Ramos (cell line): Measurements from ENCODE around the gene TFCP2.

Experiments used
- in situ Hi-C: fragments of 300-500 bp; cut with MboI; formaldehyde crosslinking; loops from one replicate; pipeline ENCODE4 v1.14.3; 2022; ENCODE audit warnings: low sequenced_read_pairs; ENCODE audit not compliant: unreplicated experiment

TFCP2 gene

GRCh38 chr12:51049525-51049924 lies 123.4 kb downstream of the TFCP2 start:
- in situ Hi-C loops, result loop anchor here (5.0 to 10.0 kb wide), 2 partner anchors 195 to 303 kb away; no protein-coding TSS in a partner anchor

- in situ Hi-C loops, result loop anchor here (5.0 to 10.0 kb wide), 2 partner anchors 196 to 304 kb away; no protein-coding TSS in a partner anchor
These were observed 124.2 kb downstream of the TFCP2 start for GRCh38 chr12:51048661-51049251.

GRCh38 chr12:51047655-51048540 lies 125.0 kb downstream of the TFCP2 start, which contains the start of gene LETMD1:
TSS of gene LETMD1 (plus strand) at chr12:51048327. CDS start at chr12:51048357, 30 bp downstream.
- in situ Hi-C loops, result loop anchor here (5.0 to 10.0 kb wide), 2 partner anchors 197 to 304 kb away; no protein-coding TSS in a partner anchor
